ENCODE measurements around the gene SLC10A3. TPM values are rescaled to one million over a fixed set of nuclear protein-coding genes. Genes with fewer than 3 reads are reported as not detected.
A peak's percentile ranks its signal among the peaks of the same experiment; 100 is the strongest.

SLC10A3 gene
- total and polyA plus RNA-seq, 2 of the 8 experiments (the other 6 are each of a cell fraction or from before 2014, with no cell fraction given), result 6.8 to 9.5 TPM

DNA sequence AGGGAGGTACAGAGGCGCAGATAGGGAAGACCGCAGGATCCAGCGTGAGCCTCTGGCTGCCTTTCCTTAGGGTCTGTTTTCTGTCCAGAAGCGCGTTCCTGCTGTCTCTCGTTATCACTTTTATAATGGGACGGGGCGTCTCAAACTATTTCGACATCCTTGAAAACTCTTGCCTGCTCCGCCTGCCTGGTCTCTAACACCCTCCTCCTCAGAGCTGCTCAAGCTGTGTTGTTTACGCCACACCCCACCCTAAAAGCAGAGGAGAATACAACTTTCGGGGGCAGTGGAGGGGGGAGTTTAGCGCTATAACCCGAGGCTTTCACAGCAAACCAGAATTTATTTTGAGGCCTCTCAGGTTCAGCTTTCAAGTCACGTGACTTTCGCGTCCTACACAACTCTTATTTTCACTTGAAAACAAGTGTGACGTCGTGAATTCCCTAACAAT, 26.2 kb upstream of the SLC10A3 start:
- no peak overlapping the region; the same call in 1 of the 2 replicates for H2AFZ ChIP-seq (ENCODE audit: low read length)
- H3K79me1 ChIP-seq (ENCODE audit: low read depth, low read length), result no peaks in the 10 kb centered on the region
- TF ChIP-seq CHD2 (IDR thresholded peaks at IDR 0.05; ENCODE audit: low read length), result no peak
- no peak for TF ChIP-seq HDAC2 (IDR thresholded peaks at IDR 0.05; ENCODE audit: borderline replicate concordance in 1 of 2, low read depth in 2 of 2, low read length in 2 of 2)
- TF ChIP-seq NANOG (IDR thresholded peaks at IDR 0.05; ENCODE audit: insufficient read depth, low read depth, low read length, poor library complexity, severe bottlenecking), result no peak
- TF ChIP-seq KDM5A (IDR thresholded peaks at IDR 0.05; ENCODE audit: low read length), result no peak
- TF ChIP-seq NRF1 (IDR thresholded peaks at IDR 0.05; ENCODE audit: low read depth, low read length), result no peak

More for the DNA sequence above, 26.2 kb upstream of the SLC10A3 start:
- FAIRE-seq (peak; percentile 71), DNase-seq (ENCODE audit: low read depth in 1 of 2, low spot score in 2 of 2) (no peak)
- H3K36me3 ChIP-seq (ENCODE audit: control insufficient read depth in 2 of 4, insufficient read depth in 4 of 4, low read length in 3 of 4), result no peaks in the 10 kb centered on the region
- peak overlapping the region; percentile 21; the same call in 1 of the 2 replicates for H4K8ac ChIP-seq (ENCODE audit: extremely low read depth, insufficient read depth, low read length)
- ChIA-PET POLR2A (ENCODE audit: partially characterized antibody) (interaction anchor here (0.7 to 2.4 kb wide), 11 partner anchors 9 to 143 kb away, joined by 3 to 10 read pairs (median 4); partner anchors contain the start of genes EMD, RPL10 and UBL4A), CTCF (ENCODE audit: partially characterized antibody) (interaction anchor here (1.1 kb wide), 1 partner anchor 12 kb away, joined by 3 read pairs; no protein-coding TSS in a partner anchor)
- no peak overlapping the region for H2BK120ac ChIP-seq (replicated peaks; ENCODE audit: low read depth, low read length)
- H3K23me2 ChIP-seq (ENCODE audit: low read depth, low read length), result peaks cover 9% of the 10 kb centered on the region
- peak overlapping the region; percentile 87 for H3K27ac ChIP-seq (ENCODE audit: low read depth, low read length)
- no peak overlapping the region for H2BK20ac ChIP-seq (ENCODE audit: low read length)
- peak overlapping the region; percentile 93 for H4K91ac ChIP-seq (replicated peaks; ENCODE audit: insufficient read length, low read length)
- 4% methylated on average over 14 of the region's 19 CpGs; no CpG with 5 or more reads in 1 of the 2 experiments for WGBS, 2 experiments (ENCODE audit: extremely low coverage in 1 of 2, insufficient coverage in 1 of 2, insufficient read length in 1 of 2, insufficient replicate concordance in 2 of 2, low coverage in 1 of 2, low lambda C conversion rate in 2 of 2, missing lambda C conversion rate in 1 of 2)
- no peak overlapping the region for H2BK15ac ChIP-seq (ENCODE audit: low read length)
- no peak overlapping the region for H3K4ac ChIP-seq (replicated peaks; ENCODE audit: insufficient read length, low read depth, low read length)
- H3K14ac ChIP-seq (ENCODE audit: insufficient read length), result no peak overlapping the region
- no peaks in the 10 kb centered on the region for H4K20me1 ChIP-seq (replicated peaks in 1 of 2; ENCODE audit: control insufficient read depth in 1 of 2, insufficient read depth in 2 of 2, low read length in 2 of 2)
- no peak overlapping the region for H2AK5ac ChIP-seq (ENCODE audit: low read depth, low read length)
- H4K5ac ChIP-seq (ENCODE audit: insufficient read length, low read depth, low read length), result peak overlapping the region; percentile 7
- peak overlapping the region in 3 of 4 experiments; percentile 51 to 71 (median 70); a peak in 5 of 7 replicates for H3K9ac ChIP-seq (replicated peaks in 1 of 4; ENCODE audit: extremely low read depth in 1 of 4, low read depth in 3 of 4, low read length in 3 of 4)
- peak overlapping the region; percentile 93 to 99 for H3K4me2 ChIP-seq (ENCODE audit: insufficient read depth in 1 of 2, low read depth in 2 of 2, low read length in 2 of 2)
- no peak overlapping the region for H3K23ac ChIP-seq (ENCODE audit: insufficient read length)
- peak overlapping the region; percentile 41 to 81 (median 45); a peak in 7 of 8 replicates for H3K4me3 ChIP-seq (ENCODE audit: extremely low read depth in 1 of 4, insufficient read depth in 2 of 4, low read depth in 3 of 4, low read length in 4 of 4)
- H3K4me1 ChIP-seq (replicated peaks in 1 of 4; ENCODE audit: control insufficient read depth in 3 of 4, insufficient read depth in 4 of 4, low read length in 3 of 4), result peaks cover 1 to 10% (median 7%) of the 10 kb centered on the region in 4 experiments; a peak in 6 of 7 replicates
- H3K18ac ChIP-seq (ENCODE audit: extremely low read depth, low read length), result peak overlapping the region; percentile 71; the same call in 1 of the 2 replicates
- H2BK5ac ChIP-seq (ENCODE audit: low read depth, low read length), result peak overlapping the region; percentile 49; the same call in 1 of the 2 replicates
- no peaks in the 10 kb centered on the region for H3K9me3 ChIP-seq (ENCODE audit: insufficient read depth in 2 of 2, low read depth in 1 of 2, low read length in 1 of 2)
- H3K79me2 ChIP-seq (ENCODE audit: control insufficient read depth in 1 of 2, insufficient read depth in 2 of 2, low read length in 2 of 2), result no peaks in the 10 kb centered on the region
- no peak overlapping the region for H3K56ac ChIP-seq (replicated peaks; ENCODE audit: insufficient read length, low read depth, low read length)
- 0 out of 2 replicates have a peak overlapping the region, but pooled peaks have one; percentile 84 for H2BK12ac ChIP-seq (ENCODE audit: low read depth, low read length)
- no peaks in the 10 kb centered on the region for H3K27me3 ChIP-seq (replicated peaks in 1 of 4; ENCODE audit: control insufficient read depth in 3 of 4, extremely low read depth in 1 of 4, insufficient read depth in 3 of 4, low read length in 3 of 4)

Data from H1 (cell line).